HT-29 (cell line): ENCODE results near the gene RPL41. TPM values are rescaled to one million over a fixed set of nuclear protein-coding genes. Genes with fewer than 3 reads are reported as not detected.
"Not testable (repeated sequence)": the region's sequence is repeated elsewhere in the genome, so short reads cannot be mapped to it uniquely, and the experiment has no call there.

Experiments used
- DNase-seq: peaks from one replicate; pipeline ENCODE4 v3.0.0-alpha.2; 2015; ENCODE audit warnings: low spot score
- total RNA-seq: library from RNA; depleted of rRNA; stranded (reverse); fragments of >200 nt; shearing (Covaris generic); gene quantifications from 2 replicates; pipeline ENCODE4 v1.2.3, GENCODE V29; 2014; rRNA removed

RPL41 gene
- 3,623 and 3,873 TPM in 2 replicates for total RNA-seq

- peak; percentile 98 for DNase-seq
Observed at GRCh38 chr12:56116267-56117081, at the start of gene RPL41. Gene RPL41, plus strand, starts transcription at chr12:56116633.

- DNase-seq = no peak
Observed at GRCh38 chr12:56071648-56072047, 44.8 kb upstream of the RPL41 start.

- DNase-seq = no peak
Observed at GRCh38 chr12:56074396-56074795, 42.0 kb upstream of the RPL41 start.

DNA sequence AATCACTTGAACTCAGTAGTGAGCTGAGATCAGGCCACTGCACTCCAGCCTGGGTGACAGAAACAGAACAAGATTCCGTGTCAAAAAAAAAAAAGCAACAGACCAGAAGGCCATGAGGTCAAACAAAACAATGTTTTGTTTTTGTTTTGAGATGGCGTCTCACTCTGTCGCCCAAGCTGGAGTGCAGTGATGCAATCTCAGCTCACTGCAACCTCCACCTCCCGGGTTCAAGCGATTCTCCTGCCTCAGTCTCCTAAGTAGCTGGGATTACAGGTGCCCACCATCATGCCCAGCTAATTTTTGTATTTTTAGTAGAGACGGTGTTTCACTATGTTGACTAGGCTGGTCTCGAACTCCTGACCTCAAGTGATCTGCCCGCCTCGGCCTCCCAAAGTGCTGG lies 38.5 kb upstream of the RPL41 start:
- DNase-seq = not testable (repeated sequence)

DNA sequence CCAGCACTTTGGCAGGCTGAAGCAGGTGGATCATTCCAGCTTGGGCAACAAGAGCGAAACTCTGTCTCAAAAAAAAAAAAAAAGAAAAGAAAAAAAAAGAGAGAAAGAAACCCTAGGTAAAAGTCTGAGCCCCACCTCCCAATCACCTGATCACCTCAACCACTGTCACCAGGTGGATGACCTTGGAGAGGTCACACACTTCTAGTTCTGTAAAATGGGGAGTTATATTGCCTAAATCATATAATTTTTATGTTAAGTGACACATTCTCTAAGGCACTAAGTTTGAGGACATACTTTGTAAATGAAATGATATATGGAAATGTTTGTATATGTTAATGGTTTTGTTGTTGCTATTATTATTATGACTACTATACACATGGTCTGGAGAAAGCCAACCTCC lies 38.0 kb upstream of the RPL41 start:
- no peak for DNase-seq

DNA sequence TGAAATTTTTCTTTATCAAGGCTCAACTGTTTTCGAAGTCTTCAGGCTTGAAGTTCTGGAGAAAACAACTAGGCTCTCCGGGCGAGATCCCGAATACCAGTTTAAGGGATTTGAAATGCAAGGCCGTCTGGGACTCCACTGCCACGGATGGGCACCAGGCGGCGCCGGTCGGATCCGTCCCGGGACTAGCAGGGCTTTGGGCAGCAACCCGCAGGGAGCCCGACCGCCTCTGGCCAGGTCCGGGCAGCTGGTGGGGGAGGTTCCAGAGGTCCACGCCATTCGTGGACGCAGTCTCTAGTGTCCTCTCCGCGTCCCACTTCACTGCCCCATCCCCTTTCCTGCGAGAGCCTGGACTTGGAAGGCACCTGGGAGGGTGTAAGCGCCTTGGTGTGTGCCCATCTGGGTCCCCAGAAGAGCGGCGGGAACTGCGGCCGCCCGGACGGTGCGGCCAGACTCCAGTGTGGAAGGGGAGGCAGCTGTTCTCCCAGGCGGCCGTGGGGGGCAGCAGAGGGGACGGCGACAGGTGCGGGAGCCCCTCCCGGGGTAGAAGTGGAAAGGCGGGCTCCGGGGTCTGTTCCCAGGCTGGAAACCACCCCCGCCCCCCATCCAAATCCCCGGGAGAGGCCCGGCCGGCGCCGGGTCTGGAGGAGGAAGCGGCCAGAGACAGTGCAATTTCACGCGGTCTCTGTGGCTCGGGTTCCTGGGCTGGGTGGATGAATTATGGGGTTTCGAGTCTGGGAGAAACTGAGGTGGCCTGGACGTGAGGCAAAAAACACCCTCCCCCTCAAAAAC lies 37.3 kb upstream of the RPL41 start:
- peak; percentile 94 for DNase-seq

DNA sequence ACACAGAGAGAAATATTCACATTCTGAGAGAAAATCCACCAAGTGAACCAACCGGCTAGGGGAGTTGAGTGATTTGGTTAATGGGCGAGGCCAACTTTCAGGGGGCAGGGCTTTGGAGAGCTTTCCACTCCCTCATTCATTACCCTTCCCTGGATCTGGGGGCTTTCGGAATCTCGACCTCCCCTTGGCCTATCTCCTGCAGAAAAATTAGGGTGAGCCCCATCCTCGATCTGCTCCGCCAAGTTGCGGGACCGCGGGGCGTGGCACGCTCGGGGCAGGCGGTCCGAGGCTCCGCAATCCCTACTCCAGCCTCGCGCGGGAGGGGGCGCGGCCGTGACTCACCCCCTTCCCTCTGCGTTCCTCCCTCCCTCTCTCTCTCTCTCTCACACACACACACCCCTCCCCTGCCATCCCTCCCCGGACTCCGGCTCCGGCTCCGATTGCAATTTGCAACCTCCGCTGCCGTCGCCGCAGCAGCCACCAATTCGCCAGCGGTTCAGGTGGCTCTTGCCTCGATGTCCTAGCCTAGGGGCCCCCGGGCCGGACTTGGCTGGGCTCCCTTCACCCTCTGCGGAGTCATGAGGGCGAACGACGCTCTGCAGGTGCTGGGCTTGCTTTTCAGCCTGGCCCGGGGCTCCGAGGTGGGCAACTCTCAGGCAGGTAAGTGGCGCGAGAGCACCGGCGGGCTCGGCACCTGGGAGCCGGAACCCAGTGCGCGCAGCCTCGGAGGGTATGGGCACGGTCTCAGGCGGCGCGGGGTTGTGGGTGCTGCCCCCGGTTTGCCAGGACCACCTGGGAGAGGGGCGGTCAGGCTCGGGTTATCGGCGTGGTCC lies 36.5 kb upstream of the RPL41 start, which contains the start of gene ERBB3:
ERBB3 (plus strand) TSS at position 443 of the 833 bp plus-strand sequence; CDS start at position 579, 136 bp downstream.
- DNase-seq = peak; percentile 93

DNA sequence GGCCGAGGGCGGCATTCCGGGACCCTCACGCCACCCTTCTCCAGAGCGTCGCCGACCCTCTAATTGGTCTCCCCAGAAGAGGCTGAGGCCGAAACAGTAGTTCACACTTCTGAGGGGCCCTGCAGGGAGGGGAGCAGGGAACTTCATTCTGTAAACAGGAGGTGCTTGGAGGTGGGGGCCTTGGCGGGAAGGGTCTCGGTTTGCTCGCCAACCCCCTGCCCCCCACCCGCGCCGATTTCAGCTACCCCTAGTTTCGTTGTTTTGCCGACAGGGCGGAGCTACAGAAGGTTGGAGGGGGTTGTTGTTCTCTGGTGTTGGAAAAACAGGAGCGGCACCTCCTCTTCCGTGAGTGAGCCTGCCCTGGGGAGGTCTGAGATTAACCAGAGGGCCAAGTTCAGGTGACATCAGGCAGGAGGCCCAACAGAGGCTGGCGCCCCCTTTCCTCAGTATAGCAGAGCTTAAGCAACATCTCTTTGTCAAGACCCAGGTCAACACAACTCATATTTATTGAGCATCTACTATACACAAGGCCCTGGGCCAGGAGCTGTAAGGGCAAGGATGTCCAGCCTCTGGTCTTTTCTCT lies 35.8 kb upstream of the RPL41 start:
- DNase-seq = peak; percentile 64

GRCh38 chr12:56081393-56082347 lies 34.8 kb upstream of the RPL41 start:
- peak; percentile 79 for DNase-seq

- DNase-seq = no peak
Observed at GRCh38 chr12:56082382-56082781, 34.1 kb upstream of the RPL41 start.

DNA sequence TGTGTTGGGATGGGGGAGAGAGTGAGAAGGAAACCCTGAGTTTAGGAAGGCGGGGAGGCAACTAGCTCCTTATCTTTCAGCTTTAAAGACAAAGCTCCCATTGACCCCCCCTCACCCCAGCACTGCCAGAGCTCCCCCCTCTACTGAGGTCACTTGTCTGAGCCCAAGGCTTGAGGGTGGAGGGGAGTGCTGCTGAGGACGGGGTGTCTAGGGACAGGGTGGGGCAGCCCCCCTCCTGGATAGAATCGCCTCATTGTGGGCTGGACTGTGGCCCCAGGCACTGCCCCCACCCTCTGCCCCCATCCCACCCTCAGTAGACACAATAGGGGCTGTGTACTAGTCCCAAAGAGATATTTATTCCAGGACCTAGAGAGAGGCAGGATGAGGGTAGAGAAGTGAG lies 33.5 kb upstream of the RPL41 start:
- DNase-seq = no peak

DNA sequence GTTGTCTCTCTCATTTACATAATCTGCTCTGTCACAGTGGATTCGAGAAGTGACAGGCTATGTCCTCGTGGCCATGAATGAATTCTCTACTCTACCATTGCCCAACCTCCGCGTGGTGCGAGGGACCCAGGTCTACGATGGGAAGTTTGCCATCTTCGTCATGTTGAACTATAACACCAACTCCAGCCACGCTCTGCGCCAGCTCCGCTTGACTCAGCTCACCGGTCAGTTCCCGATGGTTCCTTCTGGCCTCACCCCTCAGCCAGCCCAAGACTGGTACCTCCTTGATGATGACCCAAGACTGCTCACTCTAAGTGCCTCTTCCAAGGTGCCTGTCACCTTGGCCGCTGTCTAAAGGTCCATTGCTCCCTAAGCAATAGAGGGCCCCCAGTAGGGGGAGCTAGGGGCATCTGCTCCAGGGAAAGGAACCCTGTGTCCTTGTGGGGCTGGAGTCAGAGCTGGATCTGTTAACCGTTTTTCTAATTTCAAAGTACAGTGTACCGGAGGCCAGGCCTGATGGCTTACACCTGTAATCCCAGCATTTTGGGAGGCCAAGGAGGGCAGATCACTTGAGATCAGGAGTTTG lies 31.4 kb upstream of the RPL41 start:
- DNase-seq = peak; percentile 22

GRCh38 chr12:56086096-56086495 lies 30.3 kb upstream of the RPL41 start:
- DNase-seq = peak; percentile 73

DNA sequence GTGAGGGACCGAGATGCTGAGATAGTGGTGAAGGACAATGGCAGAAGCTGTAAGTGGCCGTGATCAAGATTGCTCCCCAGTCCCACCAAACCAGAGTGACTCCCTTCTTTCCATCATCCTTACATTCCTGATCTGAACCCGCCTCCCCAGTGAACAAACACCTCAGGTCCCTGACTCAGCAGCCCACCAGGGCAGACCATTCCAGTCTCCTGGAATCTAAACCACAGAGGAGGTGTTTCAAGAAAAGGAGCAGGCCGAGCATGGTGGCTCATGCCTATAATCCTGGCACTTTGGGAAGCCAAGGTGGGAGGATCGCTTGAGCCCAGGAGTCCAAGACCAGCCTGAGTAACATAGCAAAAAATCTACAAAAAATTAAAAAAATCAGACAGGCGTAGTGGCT lies 29.8 kb upstream of the RPL41 start:
- no peak for DNase-seq

DNA sequence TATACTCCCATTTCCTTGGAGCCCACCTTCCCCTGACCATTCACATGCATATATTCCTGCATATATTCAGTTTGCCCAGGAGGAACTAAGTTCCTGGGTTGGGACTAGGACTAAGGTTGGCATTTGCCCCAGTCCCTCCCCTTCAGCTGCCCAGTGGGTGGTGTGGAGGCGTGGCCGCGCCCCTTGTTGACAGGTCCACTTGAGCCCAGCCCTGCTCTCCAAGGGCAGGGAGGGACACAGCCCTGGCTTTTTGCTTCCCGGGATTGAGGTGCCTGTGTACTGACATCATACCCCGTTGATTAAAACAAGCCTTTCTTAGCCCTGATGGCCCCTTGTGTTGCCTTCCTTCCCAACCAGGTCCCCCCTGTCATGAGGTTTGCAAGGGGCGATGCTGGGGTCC lies 29.2 kb upstream of the RPL41 start:
- DNase-seq = peak; percentile 69

DNA sequence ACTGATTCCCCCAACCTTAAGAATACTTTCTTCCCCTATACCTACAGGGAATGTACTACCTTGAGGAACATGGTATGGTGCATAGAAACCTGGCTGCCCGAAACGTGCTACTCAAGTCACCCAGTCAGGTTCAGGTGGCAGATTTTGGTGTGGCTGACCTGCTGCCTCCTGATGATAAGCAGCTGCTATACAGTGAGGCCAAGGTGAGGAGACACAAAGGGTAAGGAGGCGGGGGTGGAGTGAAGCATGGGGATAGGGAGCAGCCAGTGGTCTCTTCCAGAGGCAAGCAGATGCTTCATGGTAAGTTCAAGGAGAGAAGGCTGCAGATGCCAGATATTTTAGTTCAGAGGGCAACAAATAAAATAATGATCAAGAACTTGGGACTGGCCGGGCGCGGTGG lies 18.7 kb upstream of the RPL41 start:
- no peak for DNase-seq

GRCh38 chr12:56098592-56098991 lies 17.8 kb upstream of the RPL41 start:
- DNase-seq = no peak

- no peak for DNase-seq
Observed at GRCh38 chr12:56099787-56100186, 16.6 kb upstream of the RPL41 start.

DNA sequence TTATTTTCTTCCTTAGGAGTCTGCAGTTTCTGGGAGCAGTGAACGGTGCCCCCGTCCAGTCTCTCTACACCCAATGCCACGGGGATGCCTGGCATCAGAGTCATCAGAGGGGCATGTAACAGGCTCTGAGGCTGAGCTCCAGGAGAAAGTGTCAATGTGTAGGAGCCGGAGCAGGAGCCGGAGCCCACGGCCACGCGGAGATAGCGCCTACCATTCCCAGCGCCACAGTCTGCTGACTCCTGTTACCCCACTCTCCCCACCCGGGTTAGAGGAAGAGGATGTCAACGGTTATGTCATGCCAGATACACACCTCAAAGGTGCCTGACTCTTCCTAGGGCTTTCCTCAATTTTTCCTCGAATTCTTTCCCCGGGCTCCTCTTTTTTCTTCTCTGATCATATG lies 15.4 kb upstream of the RPL41 start:
- no peak for DNase-seq

- no peak for DNase-seq
Observed at GRCh38 chr12:56102683-56103065, 13.8 kb upstream of the RPL41 start.
